Limb (tissue), 2 donors: Measurements from ENCODE around the gene SYT17.

Source experiments
- DNase-seq, 2 donors: peaks; one replicate each; pipeline ENCODE4 v3.0.0-alpha.2; 2016; ENCODE audit errors: extremely low spot score in 2 of 2

Gene SYT17

GRCh38 chr16:19215705-19216104 is 47.7 kb downstream of the SYT17 start:
- DNase-seq = no peak

GRCh38 chr16:19218581-19218980 is 50.5 kb downstream of the SYT17 start:
- DNase-seq = no peak

- no peak for DNase-seq
Observed at GRCh38 chr16:19219836-19220235, 51.8 kb downstream of the SYT17 start.

- DNase-seq = no peak
Observed at GRCh38 chr16:19223235-19224170, 55.5 kb downstream of the SYT17 start.

- DNase-seq = no peak
Observed at GRCh38 chr16:19225651-19226050, 57.6 kb downstream of the SYT17 start.

GRCh38 chr16:19227643-19228042 is 59.6 kb downstream of the SYT17 start:
- no peak for DNase-seq

- DNase-seq = no peak
Observed at GRCh38 chr16:19228052-19228451, 60.0 kb downstream of the SYT17 start.

- no peak for DNase-seq
Observed at GRCh38 chr16:19228575-19228974, 60.5 kb downstream of the SYT17 start.

- no peak for DNase-seq
Observed at GRCh38 chr16:19230575-19230974, 62.5 kb downstream of the SYT17 start.

- DNase-seq = no peak
Observed at GRCh38 chr16:19231881-19232280, 63.8 kb downstream of the SYT17 start.

- no peak for DNase-seq
Observed at GRCh38 chr16:19232988-19233387, 64.9 kb downstream of the SYT17 start.

GRCh38 chr16:19235478-19235877 is 67.4 kb downstream of the SYT17 start:
- no peak for DNase-seq

- no peak for DNase-seq
Observed at GRCh38 chr16:19235886-19236285, 67.8 kb downstream of the SYT17 start.

- no peak for DNase-seq
Observed at GRCh38 chr16:19236561-19237209, 68.6 kb downstream of the SYT17 start.

GRCh38 chr16:19238406-19238805 is 70.4 kb downstream of the SYT17 start:
- no peak for DNase-seq

- no peak for DNase-seq
Observed at GRCh38 chr16:19239511-19240155, 71.6 kb downstream of the SYT17 start.

- no peak for DNase-seq
Observed at GRCh38 chr16:19240494-19240893, 72.5 kb downstream of the SYT17 start.

- no peak for DNase-seq
Observed at GRCh38 chr16:19241512-19241911, 73.5 kb downstream of the SYT17 start.

GRCh38 chr16:19242186-19242585 is 74.1 kb downstream of the SYT17 start:
- no peak for DNase-seq

GRCh38 chr16:19242987-19243575 is 75.0 kb downstream of the SYT17 start:
- DNase-seq = no peak

- DNase-seq = no peak
Observed at GRCh38 chr16:19245326-19245925, 77.4 kb downstream of the SYT17 start.
